K562 (cell line): Measurements from ENCODE around the gene LONRF3. TPM values are rescaled to one million over a fixed set of nuclear protein-coding genes. Genes with fewer than 3 reads are reported as not detected.

Experiments used
- EP300 ChIP-seq: IDR thresholded peaks from 2 replicates; pipeline ENCODE4 v1.6.1; 2012; ENCODE audit warnings: low read length, improper control_type of control experiment
- PHF8 ChIP-seq: fragments of 200-600 bp; sonication (generic); IDR thresholded peaks from 2 replicates; pipeline ENCODE4 v1.6.1; 2012; ENCODE audit warnings: mixed run types, mild to moderate bottlenecking, inconsistent platforms, low read length, moderate library complexity, borderline replicate concordance
- THAP7 ChIP-seq: fragments of 250-450 bp; sonication (Bioruptor Pico); IDR thresholded peaks from 2 replicates; pipeline ENCODE4 v1.5.0; 2021
- ZKSCAN8 ChIP-seq: fragments of 200-800 bp; sonication (Bioruptor generic); IDR thresholded peaks from 2 replicates; pipeline ENCODE4 v1.6.1; 2016; ENCODE audit warnings: missing genetic modification characterization, missing compliant biosample characterization
- ZNF551 ChIP-seq: fragments of 250-450 bp; sonication (Bioruptor Pico); IDR thresholded peaks from 2 replicates; pipeline ENCODE4 v1.5.0; 2021; ENCODE audit warnings: mild to moderate bottlenecking, moderate library complexity
- polyA plus RNA-seq, 8 experiments: library from polyadenylated mRNA; depleted of rRNA in 4 of 8; stranded (reverse) in 5 of 8; unstranded in 3 of 8; fragments of >200 nt; fragmentation: Nextera tagmentation in 2 of 8; fragmentation: Illumina TruSeq in 1 of 8; extraction: Ambion mirVana in 2 of 8; extraction: Trizol in 1 of 8; gene quantifications; 2 replicates each; pipeline versions ENCODE4 v1.2.1 to v1.2.3, GENCODE V29; 2011 to 2014; ENCODE audit warnings: inconsistent platforms in 1 of 8, missing spikeins in 1 of 8
- total RNA-seq, 7 experiments: library from RNA; depleted of rRNA in 6 of 7; stranded (reverse); fragments of >200 nt in 6 of 7; fragmentation: Illumina TruSeq in 2 of 7; extraction: Trizol in 2 of 7; gene quantifications; 2 replicates each; pipeline versions ENCODE4 v1.2.1 to v1.2.3, GENCODE V29; 2011 to 2021; ENCODE audit warnings: low replicate concordance in 1 of 7
- TF ChIP-seq, protein P1 (sequence below), 2 experiments: IDR thresholded peaks; 2 replicates each; pipeline ENCODE4 v1.6.1; 2011; ENCODE audit warnings: borderline replicate concordance in 1 of 2, control low read depth in 1 of 2, low read depth in 1 of 2, low read length in 1 of 2, mild to moderate bottlenecking in 1 of 2, mixed read lengths in 1 of 2, moderate library complexity in 1 of 2; ENCODE audit not compliant: insufficient read depth in 1 of 2, insufficient read length in 1 of 2, poor library complexity in 1 of 2, severe bottlenecking in 1 of 2; ENCODE audit errors: extremely low read depth in 1 of 2

LONRF3 gene
- total and polyA plus RNA-seq, 9 of the 15 experiments (the other 6 are each of a cell fraction or from before 2014, with no cell fraction given): 1.3 to 22.0 (median 8.7) TPM

DNA sequence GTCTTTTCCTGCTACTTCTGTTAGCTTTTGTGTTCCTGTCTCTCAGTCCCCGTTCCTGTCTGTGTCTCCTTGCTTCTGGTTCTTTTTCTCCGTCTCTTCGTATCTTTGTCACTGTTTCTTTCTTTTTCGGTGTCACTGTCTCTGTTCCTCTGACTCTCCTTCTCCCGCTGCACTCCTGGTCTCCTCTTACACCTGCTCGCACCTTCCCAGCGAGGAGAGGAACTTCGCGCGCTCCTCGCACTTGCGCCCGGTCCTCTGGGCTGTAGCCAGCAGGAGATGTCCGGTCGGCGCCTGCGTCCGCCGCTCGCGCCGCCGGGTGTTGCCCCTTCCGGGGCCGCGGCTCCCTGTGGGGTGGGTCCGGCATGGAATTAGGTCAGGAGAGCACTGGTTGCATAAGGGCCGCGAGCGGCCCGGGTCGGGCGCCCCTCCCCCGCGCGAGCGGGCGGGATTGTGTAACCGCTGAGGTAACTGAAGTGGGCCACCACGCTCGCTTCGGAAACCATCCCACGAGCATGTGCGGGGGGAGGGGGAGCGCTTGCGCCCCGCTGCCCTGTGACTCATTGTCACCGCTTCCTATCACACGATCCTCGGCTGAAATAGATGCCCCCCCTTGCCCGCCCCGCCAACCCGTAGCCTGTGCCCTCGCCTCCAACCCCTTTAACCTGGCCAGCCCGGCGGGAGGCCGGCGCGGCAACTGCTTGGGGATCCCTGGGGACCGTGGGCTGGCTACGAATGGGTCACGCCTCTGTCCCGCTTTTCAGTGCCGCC lies 1.6 kb downstream of the LONRF3 start (continued):
- TF ChIP-seq, protein P1, sequence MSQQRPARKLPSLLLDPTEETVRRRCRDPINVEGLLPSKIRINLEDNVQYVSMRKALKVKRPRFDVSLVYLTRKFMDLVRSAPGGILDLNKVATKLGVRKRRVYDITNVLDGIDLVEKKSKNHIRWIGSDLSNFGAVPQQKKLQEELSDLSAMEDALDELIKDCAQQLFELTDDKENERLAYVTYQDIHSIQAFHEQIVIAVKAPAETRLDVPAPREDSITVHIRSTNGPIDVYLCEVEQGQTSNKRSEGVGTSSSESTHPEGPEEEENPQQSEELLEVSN (IDR thresholded peaks at IDR 0.05; ENCODE audit: borderline replicate concordance in 1 of 2, extremely low read depth in 1 of 2, insufficient read depth in 1 of 2, insufficient read length in 1 of 2, low read depth in 1 of 2, low read length in 1 of 2, poor library complexity in 1 of 2, severe bottlenecking in 1 of 2): peak; percentile 24 to 78
- TF ChIP-seq PHF8 (peak; percentile 1; the same call in 1 of the 2 replicates), EP300 (0 out of 2 replicates have a peak, but pooled peaks have one; percentile 5), ZNF551 (CRISPR knock-in tag) (no peak), THAP7 (CRISPR knock-in tag) (no peak), ZKSCAN8 (CRISPR knock-in tag) (no peak)
